Thyroid gland (tissue), 4 donors: ENCODE measurements around the gene MYLK. TPM values are rescaled to one million over a fixed set of nuclear protein-coding genes. Genes with fewer than 3 reads are reported as not detected.

Experiments
- DNase-seq, 2 donors: peaks; one replicate each; pipeline ENCODE4 v3.0.0-alpha.2; 2019
- H3K27ac ChIP-seq, 3 donors: fragments of 200-600 bp; sonication (generic); 1 replicate in 2 of 3; 2 replicates in 1 of 3; pipeline ENCODE4 v1.5.1; 2016 to 2019; ENCODE audit warnings: mild to moderate bottlenecking in 1 of 3, moderate library complexity in 1 of 3
- H3K27me3 ChIP-seq: fragments of 200-600 bp; sonication (generic); one replicate; pipeline ENCODE4 v1.5.1; 2019
- H3K36me3 ChIP-seq, 2 donors: fragments of 200-600 bp; sonication (generic); one replicate each; pipeline ENCODE4 v1.5.1; 2016 to 2019
- H3K4me1 ChIP-seq, 2 donors: fragments of 200-600 bp; sonication (generic); one replicate each; pipeline ENCODE4 v1.5.1; 2017 to 2019
- H3K4me3 ChIP-seq, 3 donors: fragments of 200-600 bp; sonication (generic); replicated peaks in 1 of 3; 1 replicate in 2 of 3; 2 replicates in 1 of 3; pipeline ENCODE4 v1.5.1; 2016; ENCODE audit warnings: mild to moderate bottlenecking in 1 of 3
- H3K9me3 ChIP-seq: fragments of 200-600 bp; sonication (generic); one replicate; pipeline ENCODE4 v1.5.1; 2017
- POLR2A ChIP-seq, 2 donors: fragments of 450-650 bp; IDR thresholded peaks; one replicate each; pipeline ENCODE4 v1.6.1; 2017; ENCODE audit warnings: antibody characterized with exemption in 2 of 2, mild to moderate bottlenecking in 2 of 2, moderate library complexity in 1 of 2
- WGBS, 2 donors: methylation state at CpG; one replicate each; pipeline ENCODE4 v1.1.5; 2017; 5-methylcytosine and 5-hydroxymethylcytosine counted together
- intact Hi-C: fragments of 100-400 bp; cut with DNase I; formaldehyde crosslinking; loops from one replicate; pipeline ENCODE4 v1.15.1; 2023
- total RNA-seq, 4 donors: library from RNA; depleted of rRNA; stranded (reverse); fragments of >200 nt; gene quantifications; one replicate each; pipeline ENCODE4 v1.2.3, GENCODE V29; 2016
- TF ChIP-seq, protein P1 (sequence below), 6 experiments: fragments of 200-600 bp in 3 of 6; fragments of 450-650 bp in 3 of 6; sonication (generic) in 3 of 6; IDR thresholded peaks; one replicate each; pipeline ENCODE4 v1.5.1; 2016 to 2019; ENCODE audit warnings: antibody characterized with exemption in 6 of 6, mild to moderate bottlenecking in 2 of 6, inconsistent platforms in 1 of 6, moderate library complexity in 1 of 6

MYLK gene
- total RNA-seq, 4 donors from 2014 or later = 28.9 to 51.2 (median 37.4) TPM

DNA sequence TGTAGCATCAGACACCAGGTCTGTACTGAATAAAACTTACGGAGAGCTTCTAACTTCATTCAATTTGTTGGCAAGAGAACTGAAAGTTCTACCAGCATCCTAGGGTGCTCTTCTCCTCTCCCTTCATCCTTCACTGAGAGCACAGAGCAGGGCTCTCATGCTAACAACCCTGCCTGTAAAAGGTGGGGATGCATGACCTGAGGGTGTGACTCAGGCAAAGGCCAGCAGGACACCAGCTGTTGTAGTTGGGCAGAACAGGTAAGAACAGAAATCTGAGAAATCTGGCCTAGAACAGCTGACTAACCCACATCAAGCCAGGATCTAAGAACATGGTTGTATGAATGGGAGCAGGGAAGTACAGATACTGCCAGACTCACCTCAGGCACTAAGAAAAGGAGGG is 64.2 kb downstream of the MYLK start:
- no peaks in the 10 kb centered on the region for H3K4me1 ChIP-seq
- H3K9me3 ChIP-seq = no peaks in the 10 kb centered on the region
- WGBS, 2 donors = 92 to 97% methylated on average over 1 of the region's 1 CpG
- H3K27me3 ChIP-seq = no peaks in the 10 kb centered on the region
- no peak for TF ChIP-seq POLR2A (IDR thresholded peaks at IDR 0.05)
- TF ChIP-seq, protein P1, sequence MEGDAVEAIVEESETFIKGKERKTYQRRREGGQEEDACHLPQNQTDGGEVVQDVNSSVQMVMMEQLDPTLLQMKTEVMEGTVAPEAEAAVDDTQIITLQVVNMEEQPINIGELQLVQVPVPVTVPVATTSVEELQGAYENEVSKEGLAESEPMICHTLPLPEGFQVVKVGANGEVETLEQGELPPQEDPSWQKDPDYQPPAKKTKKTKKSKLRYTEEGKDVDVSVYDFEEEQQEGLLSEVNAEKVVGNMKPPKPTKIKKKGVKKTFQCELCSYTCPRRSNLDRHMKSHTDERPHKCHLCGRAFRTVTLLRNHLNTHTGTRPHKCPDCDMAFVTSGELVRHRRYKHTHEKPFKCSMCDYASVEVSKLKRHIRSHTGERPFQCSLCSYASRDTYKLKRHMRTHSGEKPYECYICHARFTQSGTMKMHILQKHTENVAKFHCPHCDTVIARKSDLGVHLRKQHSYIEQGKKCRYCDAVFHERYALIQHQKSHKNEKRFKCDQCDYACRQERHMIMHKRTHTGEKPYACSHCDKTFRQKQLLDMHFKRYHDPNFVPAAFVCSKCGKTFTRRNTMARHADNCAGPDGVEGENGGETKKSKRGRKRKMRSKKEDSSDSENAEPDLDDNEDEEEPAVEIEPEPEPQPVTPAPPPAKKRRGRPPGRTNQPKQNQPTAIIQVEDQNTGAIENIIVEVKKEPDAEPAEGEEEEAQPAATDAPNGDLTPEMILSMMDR (IDR thresholded peaks at IDR 0.05) = no peak
- no peaks in the 10 kb centered on the region for H3K36me3 ChIP-seq
- no peak for DNase-seq
- no peak overlapping the region for H3K27ac ChIP-seq
- intact Hi-C loops = no loop called here
- H3K4me3 ChIP-seq = no peak overlapping the region

DNA sequence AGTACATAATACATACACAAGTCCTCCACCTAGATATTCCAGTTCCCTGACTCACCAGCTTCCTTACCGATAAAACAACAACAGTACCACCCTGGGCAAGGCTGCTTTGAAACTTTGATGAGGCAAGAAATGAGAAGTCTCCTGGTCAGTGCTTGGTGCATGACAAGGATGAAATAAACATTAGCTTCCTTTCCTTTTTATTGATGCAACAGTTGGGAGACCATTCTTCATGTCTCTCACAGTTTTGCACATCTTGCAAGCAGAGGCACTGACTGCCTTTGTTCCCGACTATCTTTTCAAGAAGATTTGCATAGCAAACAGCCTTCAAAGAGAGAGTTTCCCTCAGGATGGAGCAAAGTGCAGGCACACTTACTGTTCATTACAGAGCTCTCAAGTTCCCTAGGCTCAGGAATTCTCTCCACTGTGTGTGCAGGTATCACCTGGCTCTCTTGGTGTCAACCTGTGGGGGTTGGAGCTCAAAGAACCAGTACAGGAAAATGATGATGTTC is 65.2 kb downstream of the MYLK start:
- intact Hi-C loops = no loop called here
- Histone ChIP-seq H3K9me3 (no peaks in the 10 kb centered on the region), H3K27me3 (no peaks in the 10 kb centered on the region), H3K4me3 (no peak overlapping the region), H3K27ac (no peak overlapping the region), H3K36me3 (no peaks in the 10 kb centered on the region), H3K4me1 (no peaks in the 10 kb centered on the region)
- 40 to 41% methylated on average over 2 of the region's 2 CpGs for WGBS, 2 donors
- TF ChIP-seq, protein P1 (IDR thresholded peaks at IDR 0.05) = no peak
- no peak for TF ChIP-seq POLR2A (IDR thresholded peaks at IDR 0.05)
- DNase-seq = no peak

DNA sequence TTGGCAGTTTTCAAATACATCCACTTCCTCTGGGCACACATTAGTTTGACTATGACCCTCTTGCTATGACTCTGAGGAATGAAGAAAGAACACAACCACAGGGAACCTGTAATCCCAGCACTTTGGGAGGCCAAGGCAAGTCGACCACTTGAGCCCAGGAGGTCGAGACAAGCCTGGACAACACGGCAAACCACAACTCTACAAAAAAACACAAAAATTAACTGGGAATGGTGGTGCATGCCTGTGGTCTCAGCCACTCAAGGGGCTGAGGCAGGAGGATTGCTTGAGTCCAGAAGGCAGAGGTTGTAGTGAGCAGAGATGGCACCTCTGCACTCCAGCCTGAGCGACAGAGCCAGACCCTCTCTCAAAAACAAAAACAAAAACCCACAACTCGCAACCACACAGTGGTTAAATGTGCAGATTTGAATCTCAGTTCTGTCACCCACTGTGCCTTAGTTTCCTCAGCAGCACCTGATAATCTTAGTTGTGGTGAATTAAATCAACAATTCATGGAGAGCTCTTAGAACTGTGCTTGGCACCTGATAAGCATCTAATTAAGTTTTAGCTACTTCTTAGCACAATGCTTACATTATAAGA is 65.7 kb downstream of the MYLK start:
- DNase-seq = no peak
- Histone ChIP-seq H3K27me3 (no peaks in the 10 kb centered on the region), H3K9me3 (no peaks in the 10 kb centered on the region), H3K4me1 (no peaks in the 10 kb centered on the region), H3K27ac (no peak overlapping the region), H3K4me3 (no peak overlapping the region), H3K36me3 (no peaks in the 10 kb centered on the region)
- WGBS, 2 donors = 56 to 69% methylated on average over 5 of the region's 5 CpGs
- intact Hi-C loops = no loop called here
- TF ChIP-seq POLR2A (IDR thresholded peaks at IDR 0.05) = no peak
- TF ChIP-seq, protein P1 (IDR thresholded peaks at IDR 0.05) = no peak

DNA sequence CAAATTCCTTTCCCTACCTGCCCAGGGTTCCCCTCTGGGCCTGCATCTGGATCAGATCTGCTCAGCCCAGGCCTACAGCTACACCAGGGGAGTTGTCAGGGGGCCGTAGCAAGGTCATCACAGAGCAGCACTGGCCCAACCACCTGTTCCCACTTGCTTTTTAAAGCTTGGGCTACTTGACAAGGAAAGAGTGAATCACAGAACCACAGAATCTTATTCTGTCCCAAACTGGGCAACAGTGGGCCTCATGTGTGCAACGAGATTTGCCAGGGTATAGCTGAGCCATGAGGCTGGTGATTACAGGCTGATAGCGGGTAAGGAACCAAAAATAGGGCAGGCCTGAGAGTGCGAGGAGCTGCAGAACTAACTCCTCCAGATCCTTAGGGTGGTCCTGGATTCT is 66.7 kb downstream of the MYLK start:
- Histone ChIP-seq H3K4me1 (no peaks in the 10 kb centered on the region), H3K9me3 (no peaks in the 10 kb centered on the region), H3K36me3 (no peaks in the 10 kb centered on the region), H3K27ac (no peak overlapping the region), H3K4me3 (no peak overlapping the region), H3K27me3 (no peaks in the 10 kb centered on the region)
- no peak for DNase-seq
- WGBS, 2 donors = 90 to 95% methylated on average over 4 of the region's 4 CpGs
- TF ChIP-seq, protein P1 (IDR thresholded peaks at IDR 0.05) = no peak
- no peak for TF ChIP-seq POLR2A (IDR thresholded peaks at IDR 0.05)
- intact Hi-C loops = no loop called here

DNA sequence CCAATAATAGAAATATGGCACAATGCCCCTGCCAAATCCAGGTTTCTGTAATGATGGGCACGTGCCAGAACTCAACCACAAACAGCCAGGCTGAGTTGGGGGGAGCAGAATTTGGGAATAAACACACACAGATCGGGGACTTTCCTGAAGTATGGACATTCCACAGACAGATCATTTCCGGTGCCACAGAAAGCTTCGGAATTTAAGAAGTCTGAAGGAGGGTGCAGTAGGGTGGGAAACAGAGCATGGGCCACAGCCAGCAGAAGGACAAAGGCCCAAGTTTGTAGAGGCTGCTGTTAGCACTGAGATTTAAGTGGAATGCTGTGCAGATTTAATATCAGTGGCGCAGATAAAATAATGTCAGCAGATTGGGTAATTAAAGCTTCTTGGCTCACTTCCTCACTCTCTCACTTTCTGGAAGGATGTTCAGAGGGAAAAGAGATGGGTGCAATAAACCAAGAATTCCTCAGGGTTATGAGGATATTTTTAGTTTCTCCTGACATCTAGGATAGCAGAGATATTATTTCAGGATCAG is 67.4 kb downstream of the MYLK start:
- no peaks in the 10 kb centered on the region for H3K36me3 ChIP-seq
- H3K4me1 ChIP-seq = no peaks in the 10 kb centered on the region
- intact Hi-C loops = no loop called here
- H3K4me3 ChIP-seq = no peak overlapping the region
- no peak for DNase-seq
- no peak for TF ChIP-seq POLR2A (IDR thresholded peaks at IDR 0.05)
- TF ChIP-seq, protein P1 (IDR thresholded peaks at IDR 0.05) = no peak
- no peaks in the 10 kb centered on the region for H3K9me3 ChIP-seq
- no peak overlapping the region for H3K27ac ChIP-seq
- H3K27me3 ChIP-seq = no peaks in the 10 kb centered on the region
- WGBS, 2 donors = 63 to 72% methylated on average over 5 of the region's 5 CpGs
